Lower leg skin (tissue), 3 donors: ENCODE results near the gene SCAF4.

Experiments used
- POLR2A ChIP-seq, 2 donors: fragments of 450-650 bp; IDR thresholded peaks; one replicate each; pipeline ENCODE4 v1.6.1; 2016 to 2017; ENCODE audit warnings: antibody characterized with exemption in 2 of 2, mild to moderate bottlenecking in 1 of 2, moderate library complexity in 1 of 2
- TF ChIP-seq, protein P1 (sequence below), 3 donors: fragments of 450-650 bp; IDR thresholded peaks; one replicate each; pipeline ENCODE4 v1.5.1; 2016; ENCODE audit warnings: antibody characterized with exemption in 3 of 3, mild to moderate bottlenecking in 3 of 3, moderate library complexity in 2 of 3

DNA sequence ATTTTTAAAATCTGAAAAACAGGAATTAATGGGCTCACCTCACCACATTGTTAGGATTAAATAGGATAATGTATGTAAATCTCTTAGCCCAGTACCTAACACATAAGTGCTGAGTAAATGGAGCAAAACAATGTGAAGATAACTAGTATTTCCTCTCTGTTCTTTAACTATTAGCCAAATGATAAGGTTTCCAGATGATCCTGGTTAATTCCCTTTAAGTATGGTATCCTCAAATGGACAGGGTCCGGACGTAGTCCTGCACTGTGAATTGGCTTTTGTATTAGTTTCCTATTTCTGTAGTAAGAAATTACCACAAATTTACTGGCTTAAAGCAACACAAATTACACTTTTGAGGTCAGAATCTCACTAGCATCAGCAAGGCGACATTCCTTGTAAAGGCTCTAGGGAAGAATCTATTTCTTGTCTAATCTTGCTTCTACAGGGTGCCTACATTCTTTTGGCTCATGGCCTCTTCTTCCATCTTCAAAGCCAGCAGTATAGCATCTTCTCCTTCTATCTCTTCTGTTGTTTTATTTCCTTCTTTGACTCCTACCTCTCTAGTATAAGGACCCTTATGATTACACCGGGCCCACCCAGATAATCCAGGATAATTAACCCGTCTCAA is 17.1 kb downstream of the SCAF4 start:
- TF ChIP-seq POLR2A (IDR thresholded peaks at IDR 0.05): no peak
- TF ChIP-seq, protein P1, sequence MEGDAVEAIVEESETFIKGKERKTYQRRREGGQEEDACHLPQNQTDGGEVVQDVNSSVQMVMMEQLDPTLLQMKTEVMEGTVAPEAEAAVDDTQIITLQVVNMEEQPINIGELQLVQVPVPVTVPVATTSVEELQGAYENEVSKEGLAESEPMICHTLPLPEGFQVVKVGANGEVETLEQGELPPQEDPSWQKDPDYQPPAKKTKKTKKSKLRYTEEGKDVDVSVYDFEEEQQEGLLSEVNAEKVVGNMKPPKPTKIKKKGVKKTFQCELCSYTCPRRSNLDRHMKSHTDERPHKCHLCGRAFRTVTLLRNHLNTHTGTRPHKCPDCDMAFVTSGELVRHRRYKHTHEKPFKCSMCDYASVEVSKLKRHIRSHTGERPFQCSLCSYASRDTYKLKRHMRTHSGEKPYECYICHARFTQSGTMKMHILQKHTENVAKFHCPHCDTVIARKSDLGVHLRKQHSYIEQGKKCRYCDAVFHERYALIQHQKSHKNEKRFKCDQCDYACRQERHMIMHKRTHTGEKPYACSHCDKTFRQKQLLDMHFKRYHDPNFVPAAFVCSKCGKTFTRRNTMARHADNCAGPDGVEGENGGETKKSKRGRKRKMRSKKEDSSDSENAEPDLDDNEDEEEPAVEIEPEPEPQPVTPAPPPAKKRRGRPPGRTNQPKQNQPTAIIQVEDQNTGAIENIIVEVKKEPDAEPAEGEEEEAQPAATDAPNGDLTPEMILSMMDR (IDR thresholded peaks at IDR 0.05): no peak
